Measurements from ENCODE around the gene NEDD9. TPM values are rescaled to one million over a fixed set of nuclear protein-coding genes. Genes with fewer than 3 reads are reported as not detected.

Gene NEDD9
- total RNA-seq, 4 donors from 2014 or later = 34.6 to 82.7 (median 72.3) TPM

GRCh38 chr6:11226005-11226404, 6.5 kb downstream of the NEDD9 start:
- no peaks in the 10 kb centered on the region for H3K27me3 ChIP-seq
- peaks cover 11 to 58% (median 20%) of the 10 kb centered on the region in 4 donors for H3K4me1 ChIP-seq
- no peaks in the 10 kb centered on the region for H3K9me3 ChIP-seq
- in situ Hi-C loops (cut with MboI; ENCODE audit: low pct_ligation_motif_present in 1 of 4, low pct_unique_long_range_greater_than_20kb in 1 of 4, low sequenced_read_pairs in 3 of 4) = no loop called here
- no peak overlapping the region for H3K4me3 ChIP-seq
- H3K36me3 ChIP-seq = no peaks in the 10 kb centered on the region
- no peak for DNase-seq
- TF ChIP-seq POLR2A (IDR thresholded peaks at IDR 0.05) = no peak
- TF ChIP-seq POLR2AphosphoS5 (IDR thresholded peaks at IDR 0.05) = no peak
- TF ChIP-seq CTCF (IDR thresholded peaks at IDR 0.05) = no peak
- no peak for TF ChIP-seq EP300 (IDR thresholded peaks at IDR 0.05; ENCODE audit: low read depth)
- no peak overlapping the region for H3K27ac ChIP-seq
- WGBS, 2 donors (ENCODE audit: low coverage in 1 of 2) = 91 to 100% methylated on average over 3 of the region's 3 CpGs
- intact Hi-C loops (cut with DNase I; ENCODE audit: low total_unique reads) = no loop called here

GRCh38 chr6:11224966-11225463, 7.5 kb downstream of the NEDD9 start:
- in situ Hi-C loops (cut with MboI; ENCODE audit: low pct_ligation_motif_present in 1 of 4, low pct_unique_long_range_greater_than_20kb in 1 of 4, low sequenced_read_pairs in 3 of 4) (no loop called here), intact Hi-C loops (cut with DNase I; ENCODE audit: low total_unique reads) (no loop called here)
- no peaks in the 10 kb centered on the region for H3K27me3 ChIP-seq
- H3K4me3 ChIP-seq = no peak overlapping the region
- H3K36me3 ChIP-seq = no peaks in the 10 kb centered on the region
- WGBS, 2 donors (ENCODE audit: low coverage in 1 of 2) = 63 to 68% methylated on average over 3 to 4 of the region's 4 CpGs
- H3K27ac ChIP-seq = peak overlapping the region; percentile 49 to 83 (median 52)
- no peak for DNase-seq
- TF ChIP-seq POLR2A (IDR thresholded peaks at IDR 0.05) (no peak), POLR2AphosphoS5 (IDR thresholded peaks at IDR 0.05) (no peak), CTCF (IDR thresholded peaks at IDR 0.05) (no peak), EP300 (IDR thresholded peaks at IDR 0.05; ENCODE audit: low read depth) (no peak)
- H3K4me1 ChIP-seq = peaks cover 16 to 66% (median 19%) of the 10 kb centered on the region in 4 donors
- no peaks in the 10 kb centered on the region for H3K9me3 ChIP-seq

GRCh38 chr6:11224252-11224965, 8.1 kb downstream of the NEDD9 start:
- Histone ChIP-seq H3K4me1 (peaks cover 21 to 72% (median 22%) of the 10 kb centered on the region in 4 donors), H3K27ac (peak overlapping the region; percentile 49 to 83 (median 52)), H3K36me3 (no peaks in the 10 kb centered on the region), H3K9me3 (no peaks in the 10 kb centered on the region), H3K27me3 (no peaks in the 10 kb centered on the region), H3K4me3 (no peak overlapping the region)
- intact Hi-C loops (cut with DNase I; ENCODE audit: low total_unique reads) = no loop called here
- in situ Hi-C loops (cut with MboI; ENCODE audit: low pct_ligation_motif_present in 1 of 4, low pct_unique_long_range_greater_than_20kb in 1 of 4, low sequenced_read_pairs in 3 of 4) = no loop called here
- TF ChIP-seq POLR2A (IDR thresholded peaks at IDR 0.05) (no peak), POLR2AphosphoS5 (IDR thresholded peaks at IDR 0.05) (no peak)
- 57 to 76% methylated on average over 2 to 9 of the region's 9 CpGs for WGBS, 2 donors (ENCODE audit: low coverage in 1 of 2)
- no peak for DNase-seq

- WGBS, 2 donors (ENCODE audit: low coverage in 1 of 2) = 50 to 87% methylated on average over 1 to 5 of the region's 5 CpGs
- H3K9me3 ChIP-seq = no peaks in the 10 kb centered on the region
- H3K36me3 ChIP-seq = no peaks in the 10 kb centered on the region
- peaks cover 21 to 73% (median 30%) of the 10 kb centered on the region in 4 donors for H3K4me1 ChIP-seq
- intact Hi-C loops (cut with DNase I; ENCODE audit: low total_unique reads) = no loop called here
- in situ Hi-C loops (cut with MboI; ENCODE audit: low pct_ligation_motif_present in 1 of 4, low pct_unique_long_range_greater_than_20kb in 1 of 4, low sequenced_read_pairs in 3 of 4) = no loop called here
- no peak for DNase-seq
- peak overlapping the region; percentile 39 to 90 (median 67) for H3K27ac ChIP-seq
- TF ChIP-seq POLR2A (IDR thresholded peaks at IDR 0.05) = no peak
- H3K27me3 ChIP-seq = no peaks in the 10 kb centered on the region
- H3K4me3 ChIP-seq = no peak overlapping the region
Observed at GRCh38 chr6:11223286-11223864, 9.1 kb downstream of the NEDD9 start.
